ENCODE measurements around the gene ACADM. TPM values are rescaled to one million over a fixed set of nuclear protein-coding genes. Genes with fewer than 3 reads are reported as not detected.

Gene ACADM
- polyA plus RNA-seq, 1 of the 3 experiments (the other 2 are of a cell fraction), result 18.6 TPM

GRCh38 chr1:75727571-75727970, 3.1 kb downstream of the ACADM start:
- Histone ChIP-seq H3K9ac (no peak overlapping the region), H3K27me3 (ENCODE audit: insufficient read depth) (no peaks in the 10 kb centered on the region), H3K4me2 (no peak overlapping the region), H2AFZ (ENCODE audit: low read depth) (no peak overlapping the region), H3K4me3 (ENCODE audit: low read depth in 2 of 2, low read length in 1 of 2) (no peak overlapping the region), H3K79me2 (ENCODE audit: insufficient read depth) (peaks cover 71% of the 10 kb centered on the region), H4K20me1 (ENCODE audit: insufficient read depth) (no peaks in the 10 kb centered on the region; the same call in 1 of the 2 replicates), H3K9me3 (no peaks in the 10 kb centered on the region), H3K9me2 (no peaks in the 10 kb centered on the region), H3K36me3 (replicated peaks in 1 of 2; ENCODE audit: control insufficient read depth in 1 of 2, insufficient read depth in 2 of 2, low read length in 1 of 2) (peaks cover 0 to 9% of the 10 kb centered on the region in 2 experiments), H3F3A (replicated peaks; ENCODE audit: insufficient read depth) (peaks cover 13% of the 10 kb centered on the region), H3K4me1 (ENCODE audit: control insufficient read depth in 1 of 2, insufficient read depth in 2 of 2, low read depth in 1 of 2, low read length in 1 of 2) (peaks cover 6 to 8% of the 10 kb centered on the region in 2 experiments; a peak in 3 of 4 replicates), H3K27ac (ENCODE audit: low read depth in 2 of 2, low read length in 1 of 2) (no peak overlapping the region)
- 98% methylated on average over 3 of the region's 3 CpGs for WGBS (ENCODE audit: low lambda C conversion rate)
- TF ChIP-seq ELF1 (IDR thresholded peaks at IDR 0.05) (no peak), USF2 (IDR thresholded peaks at IDR 0.05; ENCODE audit: borderline replicate concordance, low read depth, low read length) (no peak), SIN3A (IDR thresholded peaks at IDR 0.05; ENCODE audit: borderline replicate concordance, low read depth, low read length) (no peak), MEF2A (IDR thresholded peaks at IDR 0.05; ENCODE audit: borderline replicate concordance, low read depth) (no peak), TEAD4 (IDR thresholded peaks at IDR 0.05; ENCODE audit: borderline replicate concordance, insufficient read depth) (no peak), MAX (IDR thresholded peaks at IDR 0.05; ENCODE audit: low read depth) (no peak), POLR2AphosphoS5 (IDR thresholded peaks at IDR 0.05; ENCODE audit: low read depth, low read length) (no peak), EZH2phosphoT487 (IDR thresholded peaks at IDR 0.05; ENCODE audit: borderline replicate concordance, low read depth) (no peak), GATA2 (CRISPR knock-in tag; IDR thresholded peaks at IDR 0.05) (no peak)
- POLR2A ChIA-PET, result interaction anchor here (0.7 kb wide), 1 partner anchor 59 kb away, joined by 3 read pairs; no protein-coding TSS in a partner anchor
- DNase-seq, result no peak
- CTCF ChIA-PET, result no interaction called here

GRCh38 chr1:75730432-75730831, 5.9 kb downstream of the ACADM start:
- 46% methylated on average over 2 of the region's 2 CpGs for WGBS (ENCODE audit: low lambda C conversion rate)
- no peaks in the 10 kb centered on the region for H3K9me2 ChIP-seq
- peaks cover 10 to 33% of the 10 kb centered on the region in 2 experiments for H3K36me3 ChIP-seq (replicated peaks in 1 of 2; ENCODE audit: control insufficient read depth in 1 of 2, insufficient read depth in 2 of 2, low read length in 1 of 2)
- H3K79me2 ChIP-seq (ENCODE audit: insufficient read depth), result peaks cover 62% of the 10 kb centered on the region
- H3K27me3 ChIP-seq (ENCODE audit: insufficient read depth), result no peaks in the 10 kb centered on the region
- ChIA-PET CTCF (no interaction called here), POLR2A (no interaction called here)
- no peak overlapping the region for H3K4me3 ChIP-seq (ENCODE audit: low read depth in 2 of 2, low read length in 1 of 2)
- no peak overlapping the region for H2AFZ ChIP-seq (ENCODE audit: low read depth)
- H3K9ac ChIP-seq, result no peak overlapping the region
- H4K20me1 ChIP-seq (ENCODE audit: insufficient read depth), result no peaks in the 10 kb centered on the region; the same call in 1 of the 2 replicates
- no peak overlapping the region for H3K27ac ChIP-seq (ENCODE audit: low read depth in 2 of 2, low read length in 1 of 2)
- H3K9me3 ChIP-seq, result no peaks in the 10 kb centered on the region
- H3F3A ChIP-seq (replicated peaks; ENCODE audit: insufficient read depth), result peaks cover 21% of the 10 kb centered on the region
- no peak overlapping the region for H3K4me2 ChIP-seq
- H3K4me1 ChIP-seq (ENCODE audit: control insufficient read depth in 1 of 2, insufficient read depth in 2 of 2, low read depth in 1 of 2, low read length in 1 of 2), result peaks cover 3 to 12% of the 10 kb centered on the region in 2 experiments; a peak in 2 of 4 replicates
- no peak for TF ChIP-seq TEAD4 (IDR thresholded peaks at IDR 0.05; ENCODE audit: borderline replicate concordance, insufficient read depth)
- TF ChIP-seq MXI1 (IDR thresholded peaks at IDR 0.05; ENCODE audit: low read depth, low read length), result no peak
- TF ChIP-seq RXRA (IDR thresholded peaks at IDR 0.05; ENCODE audit: borderline replicate concordance, low read depth), result no peak
- no peak for TF ChIP-seq SIN3A (IDR thresholded peaks at IDR 0.05; ENCODE audit: borderline replicate concordance, low read depth, low read length)
- TF ChIP-seq GABPA (IDR thresholded peaks at IDR 0.05; ENCODE audit: low read depth), result no peak
- no peak for TF ChIP-seq RAD21 (IDR thresholded peaks at IDR 0.05; ENCODE audit: low read length)
- no peak for TF ChIP-seq RFX5 (IDR thresholded peaks at IDR 0.05; ENCODE audit: low read length)
- no peak for TF ChIP-seq PBX3 (IDR thresholded peaks at IDR 0.05)
- TF ChIP-seq JUND (IDR thresholded peaks at IDR 0.05), result no peak
- TF ChIP-seq MEF2A (IDR thresholded peaks at IDR 0.05; ENCODE audit: borderline replicate concordance, low read depth), result no peak
- no peak for TF ChIP-seq CTCF (IDR thresholded peaks at IDR 0.05)
- TF ChIP-seq FOSL2 (IDR thresholded peaks at IDR 0.05; ENCODE audit: borderline replicate concordance, low read depth), result no peak
- no peak for TF ChIP-seq RCOR1 (IDR thresholded peaks at IDR 0.05; ENCODE audit: low read length)
- no peak for DNase-seq
